GM21619 (cell line): ENCODE results near the gene WDR7.

Experiments used
- ATAC-seq: cut with Tn5 transposase; IDR thresholded peaks from one replicate; pipeline ENCODE4 v1.9.1; 2021; ENCODE audit not compliant: unreplicated experiment

Gene WDR7

DNA sequence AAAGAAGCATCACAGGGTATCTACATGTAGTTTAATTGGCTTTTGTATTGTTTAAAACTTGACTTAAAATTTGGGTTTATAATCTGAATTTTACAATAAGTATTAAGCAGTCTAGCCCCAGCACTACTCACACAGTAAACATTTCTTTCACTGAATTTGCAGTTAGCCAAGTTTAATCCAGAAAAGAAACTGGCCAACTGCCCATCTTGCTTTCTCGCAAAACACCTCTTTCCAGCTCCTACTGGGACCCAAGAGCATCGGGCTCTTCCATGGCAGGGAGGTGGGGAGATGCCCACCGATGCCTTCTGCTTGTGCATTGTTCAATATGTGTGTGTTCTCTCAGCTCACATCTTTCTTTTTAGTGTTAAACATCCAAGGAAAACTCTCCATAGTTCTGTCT lies 283.0 kb downstream of the WDR7 start:
- ATAC-seq, result no peak

DNA sequence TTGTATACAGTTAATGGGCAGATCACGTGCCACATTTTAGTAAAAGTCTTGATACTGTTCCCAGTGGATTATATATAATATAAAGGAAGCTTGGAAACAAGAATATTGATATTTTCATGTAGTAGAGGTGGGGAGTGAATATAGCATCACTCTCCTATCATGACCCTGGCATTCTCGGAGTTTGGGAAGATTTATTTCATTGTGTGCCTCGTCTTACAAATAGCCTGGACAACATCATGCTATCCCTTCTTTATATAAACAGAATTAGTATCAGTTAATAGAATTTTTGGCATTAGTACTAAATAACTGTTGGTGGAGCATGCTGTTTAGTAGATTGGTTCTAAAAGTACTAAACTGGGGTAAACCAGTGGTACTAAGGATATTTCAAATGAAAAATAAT lies 283.7 kb downstream of the WDR7 start:
- ATAC-seq, result no peak

DNA sequence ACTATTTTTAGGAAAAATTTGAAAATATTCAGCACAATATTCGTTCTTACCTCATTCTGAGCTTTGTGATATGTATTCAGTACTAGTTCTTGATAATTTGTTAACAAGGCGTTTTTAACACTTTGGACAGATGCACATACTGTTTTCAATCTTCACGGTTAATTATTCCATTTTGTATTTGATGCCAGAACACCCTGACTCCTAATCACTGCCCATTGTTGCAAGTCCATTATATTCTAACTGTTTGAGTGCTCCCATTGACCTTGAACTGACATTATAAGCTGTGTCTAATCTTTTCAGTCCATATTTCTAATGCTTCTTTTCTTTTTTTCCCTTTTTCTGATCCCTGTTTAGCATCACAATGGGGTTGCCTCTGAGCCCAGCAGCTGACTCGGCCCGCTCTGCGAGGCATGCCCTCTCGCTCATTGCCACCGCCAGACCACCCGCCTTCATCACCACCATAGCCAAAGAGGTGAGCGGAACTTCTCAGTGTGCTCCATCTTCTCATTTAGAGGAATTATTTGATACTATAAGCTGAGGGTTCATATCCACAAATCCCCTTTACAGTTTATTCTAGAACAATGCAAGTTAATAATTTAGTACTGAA lies 284.4 kb downstream of the WDR7 start:
- no peak for ATAC-seq

DNA sequence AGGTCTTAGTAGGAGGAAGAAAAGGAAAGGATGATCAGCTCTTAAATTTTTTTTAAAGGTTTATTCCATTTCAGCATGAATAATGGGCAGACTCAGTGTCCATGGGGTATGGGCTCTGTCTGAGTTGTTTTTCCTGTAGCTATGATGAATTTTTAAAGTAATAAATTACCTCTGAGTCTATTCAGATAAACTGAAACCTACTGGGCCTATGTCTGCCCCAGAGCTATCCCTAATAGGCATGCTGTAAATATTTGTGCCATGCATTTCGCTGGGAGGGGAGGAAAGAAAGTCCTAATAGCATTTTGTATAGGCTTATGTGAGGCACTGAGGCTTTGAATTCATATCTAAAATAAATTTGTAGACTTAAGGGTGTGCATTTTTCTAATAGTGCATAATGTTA lies 285.3 kb downstream of the WDR7 start:
- no peak for ATAC-seq

GRCh38 chr18:56937874-56938430 lies 286.8 kb downstream of the WDR7 start:
- no peak for ATAC-seq

DNA sequence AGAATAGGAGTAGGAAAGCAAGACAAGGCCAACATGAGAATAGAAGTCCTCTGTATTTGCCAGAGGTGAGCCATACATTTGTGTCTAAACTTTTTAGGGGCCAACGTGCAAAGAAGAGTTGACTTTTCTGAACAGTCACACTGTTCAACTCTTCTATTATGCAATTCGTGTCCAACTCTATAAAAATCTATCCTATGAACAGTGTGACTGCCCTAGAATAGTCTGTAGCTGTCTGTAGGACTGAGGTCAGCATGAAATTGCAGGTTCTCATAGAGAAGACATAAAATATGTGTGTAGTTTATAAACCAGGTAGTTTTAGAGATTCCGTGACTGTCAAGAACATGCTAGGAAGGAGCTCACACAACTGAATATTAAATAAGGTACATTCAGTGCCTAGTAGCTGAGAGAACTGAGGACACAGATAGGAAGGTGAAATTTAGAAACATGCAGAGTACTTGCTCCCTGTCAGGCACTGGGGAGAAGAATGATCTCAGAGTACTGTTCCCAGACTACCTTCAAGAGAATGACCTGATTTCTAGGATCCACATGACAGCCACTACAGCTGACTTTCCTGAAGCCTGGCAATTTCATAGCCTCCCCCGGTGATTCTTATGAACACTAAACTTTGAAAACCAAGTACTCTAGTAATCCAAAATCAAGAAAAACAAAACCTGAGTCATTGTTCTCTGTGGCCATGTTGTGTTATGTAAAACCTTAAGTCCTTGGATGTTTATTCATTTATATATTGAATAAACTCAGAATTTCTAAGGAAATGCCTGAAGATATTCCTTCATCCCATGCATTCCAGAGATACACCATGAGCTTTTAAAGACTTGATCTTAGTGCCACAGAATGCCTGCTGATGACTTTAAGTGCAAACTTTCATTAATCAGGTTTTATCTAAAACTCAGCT lies 294.3 kb downstream of the WDR7 start:
- no peak for ATAC-seq

DNA sequence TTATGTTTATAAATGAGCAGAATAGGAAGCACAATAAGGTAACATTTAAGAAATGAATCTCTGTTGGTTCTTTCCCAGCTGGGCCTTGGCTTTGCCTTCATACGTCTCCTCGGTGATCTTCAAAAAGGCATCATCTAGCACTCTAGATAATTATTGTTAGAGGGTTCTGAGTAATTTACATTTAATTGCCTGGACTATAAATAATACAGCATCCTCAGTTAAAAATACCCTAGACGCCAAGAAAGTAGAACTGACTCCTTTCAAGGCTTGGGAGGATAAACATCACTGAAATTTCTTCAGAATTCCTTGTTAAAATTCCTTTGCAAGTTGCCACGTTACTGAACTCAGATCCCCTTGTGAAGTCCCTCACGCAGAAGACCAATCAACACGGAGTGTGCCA lies 296.1 kb downstream of the WDR7 start:
- ATAC-seq, result no peak

DNA sequence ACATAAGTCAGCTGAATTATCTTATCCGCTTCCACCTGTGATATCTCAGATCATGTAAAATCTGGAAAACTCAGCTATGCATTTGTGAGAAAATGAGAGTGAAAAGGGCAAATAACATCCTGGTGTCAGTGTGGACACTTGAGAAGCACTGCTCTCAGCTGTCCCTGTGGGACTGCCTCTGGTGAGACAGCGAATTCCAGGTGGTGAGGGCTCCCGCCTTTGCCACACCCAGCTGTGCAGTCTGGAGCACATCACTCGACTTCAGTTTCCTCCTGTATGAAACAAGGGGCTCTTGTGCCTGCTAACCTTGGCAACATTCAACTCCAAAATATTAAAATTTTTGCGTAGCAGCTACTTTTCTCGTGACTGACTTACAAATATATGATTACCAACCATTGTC lies 300.9 kb downstream of the WDR7 start:
- ATAC-seq, result no peak

- no peak for ATAC-seq
Measured at GRCh38 chr18:56953428-56954198, 302.5 kb downstream of the WDR7 start.

- no peak for ATAC-seq
Measured at GRCh38 chr18:56955490-56955889, 304.3 kb downstream of the WDR7 start.

DNA sequence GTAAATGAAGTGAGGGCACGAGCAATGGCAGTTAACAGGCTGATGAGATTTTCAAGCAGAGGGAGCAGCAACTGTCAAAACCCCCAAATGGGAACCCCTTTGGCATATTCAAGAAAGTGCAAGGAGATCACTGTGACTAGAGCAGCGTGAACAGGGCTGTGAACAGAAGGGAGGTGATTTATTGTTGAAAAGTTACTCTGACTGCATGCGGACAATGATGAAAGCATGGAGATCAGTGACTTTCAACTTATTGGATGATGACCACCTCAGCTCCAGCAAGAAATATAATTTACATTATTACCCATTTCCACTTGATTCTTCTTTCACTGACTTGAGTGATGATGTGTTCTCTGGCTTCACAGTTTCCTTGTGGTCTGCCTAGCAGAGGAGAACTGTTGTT lies 308.0 kb downstream of the WDR7 start:
- ATAC-seq, result no peak

DNA sequence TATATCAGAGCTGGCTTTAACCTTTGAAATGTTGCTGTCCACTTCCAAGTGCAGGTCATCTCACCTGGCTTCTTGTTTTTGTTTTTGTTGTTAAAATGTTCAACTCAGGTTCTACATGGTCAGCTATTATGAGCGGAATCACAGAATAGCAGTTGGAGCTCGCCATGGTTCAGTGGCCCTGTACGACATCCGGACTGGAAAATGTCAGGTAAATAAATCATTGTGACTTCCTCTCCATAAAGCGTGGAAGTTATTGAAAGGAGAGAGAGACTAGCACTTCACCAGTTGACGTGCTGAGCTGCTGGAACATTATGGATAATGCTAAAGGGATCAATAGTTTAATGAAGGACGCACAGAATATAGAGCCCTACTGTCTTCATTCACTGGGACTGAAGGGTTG lies 311.2 kb downstream of the WDR7 start:
- no peak for ATAC-seq

DNA sequence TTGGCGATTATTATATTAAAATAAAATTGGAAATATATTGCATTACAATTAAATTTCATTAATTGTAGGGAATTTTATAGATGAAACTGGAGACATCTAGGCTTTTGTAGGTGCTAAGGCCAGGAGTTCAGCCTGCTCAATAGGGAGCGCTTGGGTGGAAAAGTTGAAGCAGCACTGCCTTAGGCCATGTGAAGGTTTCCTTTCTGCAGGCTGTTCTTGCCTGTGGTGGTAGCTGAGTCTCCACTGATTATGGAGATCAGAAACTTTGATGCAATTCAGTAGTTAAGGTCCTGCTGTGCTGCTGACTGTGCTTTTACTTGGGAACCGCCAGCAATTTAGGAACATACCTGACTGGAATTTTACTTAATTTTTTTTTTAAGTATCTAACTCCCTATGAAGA lies 315.9 kb downstream of the WDR7 start:
- ATAC-seq, result no peak

DNA sequence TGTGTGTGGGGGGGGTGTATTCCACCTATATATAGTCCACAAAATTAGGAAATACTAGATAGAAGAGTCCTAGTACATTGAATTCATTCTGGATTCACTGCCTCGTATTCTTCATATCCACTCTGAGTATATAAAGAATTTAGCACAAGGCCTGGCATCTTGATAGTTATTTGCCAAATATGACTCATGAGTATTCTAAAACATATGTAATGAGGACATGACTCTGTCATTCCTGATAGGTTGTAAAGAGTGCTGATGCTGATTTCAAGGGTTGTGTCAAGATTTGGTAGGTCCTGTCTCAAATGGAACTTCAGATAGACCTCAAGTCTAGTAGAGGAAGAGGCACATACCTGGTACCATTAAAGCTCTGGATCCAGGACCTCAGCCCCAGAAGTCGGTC lies 322.3 kb downstream of the WDR7 start:
- ATAC-seq, result no peak

GRCh38 chr18:56974141-56974540 lies 323.0 kb downstream of the WDR7 start:
- ATAC-seq, result no peak

DNA sequence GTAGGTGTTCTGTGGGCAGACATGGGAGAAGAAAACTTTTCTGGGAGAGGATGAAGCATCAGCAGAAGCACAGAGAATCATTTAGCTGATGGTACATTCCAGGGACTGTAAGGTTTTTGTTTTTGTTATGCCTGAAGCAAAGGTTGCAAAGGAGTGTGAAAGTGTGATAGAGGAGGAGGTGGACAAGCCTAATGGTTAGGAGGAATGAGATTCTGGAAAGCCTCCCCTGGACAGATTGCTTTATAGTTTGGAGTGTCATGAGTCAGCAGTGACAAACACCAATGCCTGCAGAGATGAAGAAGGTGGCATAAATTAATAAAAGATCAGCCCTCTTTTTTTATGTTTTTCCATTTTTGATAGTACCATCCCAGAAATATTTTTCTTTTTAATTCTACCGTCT lies 324.1 kb downstream of the WDR7 start:
- no peak for ATAC-seq

- ATAC-seq, result no peak
Measured at GRCh38 chr18:56977309-56977708, 326.1 kb downstream of the WDR7 start.

GRCh38 chr18:56977771-56978170 lies 326.6 kb downstream of the WDR7 start:
- no peak for ATAC-seq

GRCh38 chr18:56980151-56980550 lies 329.0 kb downstream of the WDR7 start:
- ATAC-seq, result no peak

DNA sequence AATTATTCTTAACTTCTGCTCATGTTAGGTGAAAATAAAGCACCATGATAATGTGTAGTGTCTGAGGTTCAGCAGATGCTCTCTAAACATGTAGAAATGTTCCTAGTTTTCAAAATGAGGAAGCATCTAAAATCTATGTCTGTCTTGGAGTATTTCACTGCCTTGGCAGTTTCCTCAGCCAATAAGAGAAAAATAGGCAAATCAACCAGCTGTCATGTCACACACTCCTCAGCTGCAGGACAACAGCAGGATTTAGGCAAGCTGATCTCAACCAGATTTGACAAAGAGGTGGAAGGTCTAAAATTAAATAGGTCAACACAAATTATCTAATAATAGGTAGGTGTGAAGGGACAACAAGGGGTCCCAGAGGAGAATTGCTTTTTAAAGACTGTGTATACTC lies 331.6 kb downstream of the WDR7 start:
- no peak for ATAC-seq

GRCh38 chr18:56983275-56983992 lies 332.3 kb downstream of the WDR7 start:
- ATAC-seq, result no peak
